HCT116 (cell line): ENCODE data around the gene SHC1. TPM values are rescaled to one million over a fixed set of nuclear protein-coding genes. Genes with fewer than 3 reads are reported as not detected.

ENCODE experiments used
- ATAC-seq: fragments of 200-7000 bp; cut with Tn5 transposase; 2 replicates; pipeline ENCODE4 v1.9.1; 2020; ENCODE audit warnings: mild to moderate bottlenecking, moderate library complexity
- BruUV-seq: library from RNA; stranded (reverse); fragments of 400-500 nt; replicated peaks from 2 replicates; lab custom pipeline; 2021; lab: Mats Ljungman, UMichigan
- CTCF ChIA-PET: fragments of 300-600 bp; sonication (Branson Sonifier 250); formaldehyde crosslinking; loops from one replicate; lab custom pipeline; 2021; ENCODE audit warnings: antibody characterized with exemption; lab: Charles Lee
- POLR2A ChIA-PET: fragments of 300-600, 350-600 bp; sonication (Branson Sonifier 250); formaldehyde crosslinking; loops from one replicate; lab custom pipeline; 2021; ENCODE audit warnings: antibody characterized with exemption; lab: Charles Lee
- RAD21 ChIA-PET, 2 experiments: fragments of 300-600 bp; sonication (Branson Sonifier 250); formaldehyde crosslinking; loops; one replicate each; lab custom pipeline; 2023; ENCODE audit warnings: low total read pairs in 2 of 2; ENCODE audit not compliant: uncharacterized antibody in 2 of 2, unreplicated experiment in 2 of 2, low non-redundant PET in 1 of 2; lab: Charles Lee
- DNase-seq: peaks from one replicate; pipeline ENCODE4 v3.0.0-alpha.2; 2010; ENCODE audit warnings: low read depth, low spot score
- H2AFZ ChIP-seq: fragments of 200-600 bp; shearing (Covaris generic), sonication (generic); 2 replicates; pipeline ENCODE4 v1.6.1; 2017; ENCODE audit warnings: low read depth, mixed run types, mixed read lengths, antibody characterized with exemption, low read length; ENCODE audit not compliant: poor library complexity, severe bottlenecking
- H3K27ac ChIP-seq: 2 replicates; pipeline ENCODE4 v1.5.1; 2012; ENCODE audit warnings: low read depth, low read length
- H3K27me3 ChIP-seq: fragments of 200-600 bp; sonication (generic); 2 replicates; pipeline ENCODE4 v1.6.1; 2016; ENCODE audit warnings: mixed run types, low read length, mixed read lengths; ENCODE audit not compliant: insufficient read depth
- H3K36me3 ChIP-seq, 2 experiments: fragments of 200-500 bp in 1 of 2; fragments of 200-600 bp in 1 of 2; sonication (Bioruptor generic) in 1 of 2; sonication (generic) in 1 of 2; 2 replicates each; pipeline versions ENCODE4 v1.5.1 to v1.6.1; 2014 to 2016; ENCODE audit warnings: low read length in 2 of 2, inconsistent platforms in 1 of 2, mixed read lengths in 1 of 2, mixed run types in 1 of 2; ENCODE audit not compliant: insufficient read depth in 2 of 2, control insufficient read depth in 1 of 2
- H3K4me1 ChIP-seq, 2 experiments: fragments of 200-600 bp in 1 of 2; sonication (generic) in 1 of 2; 2 replicates each; pipeline versions ENCODE4 v1.5.1 to v1.6.1; 2012 to 2017; ENCODE audit warnings: low read length in 2 of 2, inconsistent platforms in 1 of 2, mild to moderate bottlenecking in 1 of 2, mixed read lengths in 1 of 2, mixed run types in 1 of 2, moderate library complexity in 1 of 2; ENCODE audit not compliant: insufficient read depth in 2 of 2, control insufficient read depth in 1 of 2
- H3K4me2 ChIP-seq: fragments of 200-600 bp; sonication (generic); 2 replicates; pipeline ENCODE4 v1.6.1; 2017; ENCODE audit warnings: mixed run types, low read length, mixed read lengths
- H3K4me3 ChIP-seq, 2 experiments: fragments of 200-600 bp in 1 of 2; sonication (generic) in 1 of 2; replicated peaks in 1 of 2; 2 replicates each; pipeline ENCODE4 v1.5.1; 2011 to 2016; ENCODE audit warnings: low read length in 2 of 2, control low read depth in 1 of 2, low read depth in 1 of 2, mild to moderate bottlenecking in 1 of 2, mixed read lengths in 1 of 2, mixed run types in 1 of 2
- H3K79me2 ChIP-seq: fragments of 200-600 bp; sonication (generic); 2 replicates; pipeline ENCODE4 v1.6.1; 2017; ENCODE audit warnings: mild to moderate bottlenecking, mixed run types, low read length, moderate library complexity, mixed read lengths; ENCODE audit not compliant: insufficient read depth
- H3K9ac ChIP-seq: fragments of 200-600 bp; sonication (generic); 2 replicates; pipeline ENCODE4 v1.6.1; 2016; ENCODE audit warnings: low read length, mixed read lengths
- H3K9me2 ChIP-seq: fragments of 200-600 bp; sonication (generic), shearing (Covaris generic); 2 replicates; pipeline ENCODE4 v1.6.1; 2017; ENCODE audit warnings: mixed run types, mild to moderate bottlenecking, moderate library complexity; ENCODE audit not compliant: insufficient read depth
- H3K9me3 ChIP-seq, 2 experiments: fragments of 200-500 bp in 1 of 2; fragments of 200-600 bp in 1 of 2; sonication (Bioruptor generic) in 1 of 2; sonication (generic) in 1 of 2; 2 replicates each; pipeline ENCODE4 v1.6.1; 2014 to 2017; ENCODE audit warnings: low read length in 2 of 2, mixed read lengths in 2 of 2, inconsistent platforms in 1 of 2, low read depth in 1 of 2, mild to moderate bottlenecking in 1 of 2, mixed run types in 1 of 2, moderate library complexity in 1 of 2; ENCODE audit not compliant: control insufficient read depth in 1 of 2, insufficient read depth in 1 of 2
- H4K20me1 ChIP-seq: fragments of 200-600 bp; sonication (generic), shearing (Covaris generic); 2 replicates; pipeline ENCODE4 v1.6.1; 2017; ENCODE audit warnings: mixed run types, mild to moderate bottlenecking, moderate library complexity; ENCODE audit not compliant: insufficient read depth
- CEBPB ChIP-seq: IDR thresholded peaks from 2 replicates; pipeline ENCODE4 v1.6.1; 2012; ENCODE audit warnings: low read depth
- EGR1 ChIP-seq: IDR thresholded peaks from 2 replicates; pipeline ENCODE4 v1.6.1; 2012; ENCODE audit warnings: low read depth
- EZH2phosphoT487 ChIP-seq: fragments of 200-600 bp; IDR thresholded peaks from 2 replicates; pipeline ENCODE4 v1.6.1; 2018; ENCODE audit warnings: antibody characterized with exemption, borderline replicate concordance
- POLR2A ChIP-seq: IDR thresholded peaks from 2 replicates; pipeline ENCODE4 v1.7.0; 2011; ENCODE audit warnings: borderline replicate concordance; ENCODE audit not compliant: insufficient read depth, insufficient read length; ENCODE audit errors: extremely low read depth
- REST ChIP-seq: IDR thresholded peaks from 2 replicates; pipeline ENCODE4 v1.6.1; 2012; ENCODE audit warnings: low read depth
- SIN3A ChIP-seq: IDR thresholded peaks from 2 replicates; pipeline ENCODE4 v1.6.1; 2012; ENCODE audit warnings: low read depth
- TCF7L2 ChIP-seq: IDR thresholded peaks from 2 replicates; pipeline ENCODE4 v1.7.0; 2011; ENCODE audit warnings: borderline replicate concordance, inconsistent platforms; ENCODE audit not compliant: insufficient read depth, insufficient read length; ENCODE audit errors: extremely low read depth
- ZBTB33 ChIP-seq: IDR thresholded peaks from 2 replicates; pipeline ENCODE4 v1.6.1; 2011; ENCODE audit warnings: mild to moderate bottlenecking, low read length, moderate library complexity; ENCODE audit not compliant: insufficient replicate concordance; ENCODE audit errors: extremely low read depth
- ZNF274 ChIP-seq: fragments of 200-500 bp; sonication (Bioruptor generic); IDR thresholded peaks from 2 replicates; pipeline ENCODE4 v1.6.1; 2014; ENCODE audit warnings: mild to moderate bottlenecking, low read depth, low read length, inconsistent platforms
- intact Hi-C: fragments of 100-400 bp; cut with micrococcal nuclease; formaldehyde crosslinking; loops from 2 replicates; pipeline ENCODE4 v1.10.0; 2022
- total RNA-seq: library from RNA; stranded (reverse); gene quantifications from one replicate; pipeline ENCODE4 v1.2.1, GENCODE V29; 2021; ENCODE audit not compliant: unreplicated experiment
- TF ChIP-seq, protein P1 (sequence below): IDR thresholded peaks from 2 replicates; pipeline ENCODE4 v1.6.1; 2012

SHC1 gene
- total RNA-seq, 1 experiment from 2014 or later: 148 TPM

- H3K27ac ChIP-seq: peak overlapping the region; percentile 68
- peak overlapping the region; percentile 93 for H3K4me2 ChIP-seq
- no peak for DNase-seq
- H4K20me1 ChIP-seq: no peaks in the 10 kb centered on the region
- no peaks in the 10 kb centered on the region for H3K27me3 ChIP-seq
- POLR2A ChIA-PET: interaction anchor here (0.6 to 3.7 kb wide), 7 partner anchors 9 to 55 kb away, joined by 3 to 46 read pairs (median 4); partner anchors contain the start of genes LENEP, PMVK and SHC1
- intact Hi-C loops: no loop called here
- peak overlapping the region; percentile 84 to 92 for H3K4me3 ChIP-seq
- BruUV-seq: no TSS peak
- TF ChIP-seq SIN3A (no peak), EGR1 (no peak)
- TF ChIP-seq, protein P1, sequence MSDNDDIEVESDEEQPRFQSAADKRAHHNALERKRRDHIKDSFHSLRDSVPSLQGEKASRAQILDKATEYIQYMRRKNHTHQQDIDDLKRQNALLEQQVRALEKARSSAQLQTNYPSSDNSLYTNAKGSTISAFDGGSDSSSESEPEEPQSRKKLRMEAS: no peak
- RAD21 ChIA-PET: interaction anchor here in 1 of 2 experiments (1.1 kb wide), 1 partner anchor 10 kb away, joined by 3 read pairs; no protein-coding TSS in a partner anchor
- H3K79me2 ChIP-seq: peaks cover 77% of the 10 kb centered on the region
- H3K9me2 ChIP-seq: no peaks in the 10 kb centered on the region
- peak overlapping the region; percentile 90 for H3K9ac ChIP-seq
- ATAC-seq: no peak
- H3K36me3 ChIP-seq: peaks cover 19 to 28% of the 10 kb centered on the region in 2 experiments; a peak in 3 of 4 replicates
- no peak overlapping the region for H2AFZ ChIP-seq
- no peaks in the 10 kb centered on the region for H3K9me3 ChIP-seq
- CTCF ChIA-PET: interaction anchor here (1.3 to 3.2 kb wide), 5 partner anchors 10 to 210 kb away, joined by 3 to 25 read pairs (median 4); partner anchors contain the start of gene CKS1B
- peaks cover 10 to 26% of the 10 kb centered on the region in 2 experiments; a peak in 3 of 4 replicates for H3K4me1 ChIP-seq
Observed at GRCh38 chr1:154983776-154984466, 13.4 kb upstream of the SHC1 start.

DNA sequence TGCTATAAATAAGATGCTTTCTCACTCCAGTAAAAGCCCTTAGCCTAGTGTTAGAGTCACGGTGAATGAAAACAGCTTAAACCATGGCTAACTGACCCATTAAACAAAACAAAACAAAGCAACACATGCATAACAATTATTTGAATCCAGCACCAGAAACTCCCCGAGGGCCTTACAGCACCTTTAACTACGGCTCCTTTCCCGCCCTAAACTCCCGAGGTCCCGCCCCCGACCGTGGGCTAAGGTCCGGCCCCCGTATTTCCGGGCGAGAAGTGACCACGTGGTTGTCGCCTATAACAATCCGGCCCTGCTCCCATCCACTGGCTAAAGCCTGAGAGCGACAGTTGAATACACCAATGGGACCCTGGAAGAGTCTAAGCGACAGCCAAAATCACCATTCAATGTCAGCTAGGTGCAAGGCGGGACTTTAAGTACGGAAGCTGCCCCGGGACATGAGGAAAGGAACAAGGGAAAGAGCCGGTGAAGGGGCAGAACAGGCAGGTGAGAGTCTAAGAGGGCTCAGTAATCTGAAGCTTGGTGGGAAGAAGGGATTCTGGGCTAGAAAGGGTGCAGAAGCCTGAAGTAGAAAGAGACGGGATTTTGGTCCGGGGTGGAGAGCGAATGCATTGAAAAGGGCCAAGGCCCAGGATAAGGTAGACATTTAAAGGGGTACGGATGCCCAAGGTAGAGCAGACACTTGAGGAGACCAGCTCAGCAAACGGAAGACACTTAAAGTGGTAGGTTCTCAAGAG lies 12.5 kb upstream of the SHC1 start, which contains the start of gene FLAD1:
TSS of gene FLAD1 (plus strand) at position 448 of the 752 bp plus-strand sequence. CDS start 351 bp downstream, outside the sequence.
- BruUV-seq: no TSS peak
- peak within 1 kb of the TSS; percentile 90 for H3K9ac ChIP-seq
- peaks cover 75% of the 10 kb centered on the region for H3K79me2 ChIP-seq
- no peaks in the 10 kb centered on the region for H3K27me3 ChIP-seq
- H3K27ac ChIP-seq: peak within 1 kb of the TSS; percentile 70
- ChIA-PET POLR2A (interaction anchor here (0.8 to 3.7 kb wide), 6 partner anchors 8 to 56 kb away, joined by 3 to 46 read pairs (median 4); partner anchors contain the start of genes LENEP, PMVK and SHC1), CTCF (interaction anchor here (1.1 to 3.2 kb wide), 6 partner anchors 9 to 210 kb away, joined by 3 to 25 read pairs (median 4); partner anchors contain the start of genes CKS1B and LENEP), RAD21 (no interaction called here)
- ATAC-seq (peak; percentile 99), DNase-seq (peak; percentile 100)
- H3K9me3 ChIP-seq: no peaks in the 10 kb centered on the region
- H2AFZ ChIP-seq: no peak within 1 kb of the TSS
- peaks cover 10 to 29% of the 10 kb centered on the region in 2 experiments; a peak in 3 of 4 replicates for H3K4me1 ChIP-seq
- peak within 1 kb of the TSS; percentile 84 to 92 for H3K4me3 ChIP-seq
- intact Hi-C loops: no loop called here
- H4K20me1 ChIP-seq: no peaks in the 10 kb centered on the region
- no peaks in the 10 kb centered on the region for H3K9me2 ChIP-seq
- H3K36me3 ChIP-seq: peaks cover 18 to 25% of the 10 kb centered on the region in 2 experiments
- H3K4me2 ChIP-seq: peak within 1 kb of the TSS; percentile 93
- TF ChIP-seq EZH2phosphoT487 (no peak), ZBTB33 (peak; percentile 90), REST (no peak), CEBPB (no peak), TCF7L2 (peak; percentile 22), ZNF274 (no peak), POLR2A (peak; percentile 77)
